Adrenal gland (tissue), 5 donors: Measurements from ENCODE around the gene SLC10A1.

Experiments used
- POLR2A ChIP-seq, 2 donors: fragments of 450-650 bp; IDR thresholded peaks; one replicate each; pipeline ENCODE4 v1.6.1; 2017; ENCODE audit warnings: antibody characterized with exemption in 2 of 2, mild to moderate bottlenecking in 2 of 2, moderate library complexity in 1 of 2
- TF ChIP-seq, protein P1 (sequence below), 6 experiments: fragments of 450-650 bp in 4 of 6; fragments of 200-600 bp in 2 of 6; sonication (generic) in 1 of 6; IDR thresholded peaks; 1 replicate in 5 of 6; 2 replicates in 1 of 6; pipeline versions ENCODE4 v1.5.1 to v1.8.0; 2016 to 2021; ENCODE audit warnings: antibody characterized with exemption in 6 of 6, mild to moderate bottlenecking in 2 of 6, moderate library complexity in 1 of 6
- donor health status: DM: no; HTN: no; CAD: no.

DNA sequence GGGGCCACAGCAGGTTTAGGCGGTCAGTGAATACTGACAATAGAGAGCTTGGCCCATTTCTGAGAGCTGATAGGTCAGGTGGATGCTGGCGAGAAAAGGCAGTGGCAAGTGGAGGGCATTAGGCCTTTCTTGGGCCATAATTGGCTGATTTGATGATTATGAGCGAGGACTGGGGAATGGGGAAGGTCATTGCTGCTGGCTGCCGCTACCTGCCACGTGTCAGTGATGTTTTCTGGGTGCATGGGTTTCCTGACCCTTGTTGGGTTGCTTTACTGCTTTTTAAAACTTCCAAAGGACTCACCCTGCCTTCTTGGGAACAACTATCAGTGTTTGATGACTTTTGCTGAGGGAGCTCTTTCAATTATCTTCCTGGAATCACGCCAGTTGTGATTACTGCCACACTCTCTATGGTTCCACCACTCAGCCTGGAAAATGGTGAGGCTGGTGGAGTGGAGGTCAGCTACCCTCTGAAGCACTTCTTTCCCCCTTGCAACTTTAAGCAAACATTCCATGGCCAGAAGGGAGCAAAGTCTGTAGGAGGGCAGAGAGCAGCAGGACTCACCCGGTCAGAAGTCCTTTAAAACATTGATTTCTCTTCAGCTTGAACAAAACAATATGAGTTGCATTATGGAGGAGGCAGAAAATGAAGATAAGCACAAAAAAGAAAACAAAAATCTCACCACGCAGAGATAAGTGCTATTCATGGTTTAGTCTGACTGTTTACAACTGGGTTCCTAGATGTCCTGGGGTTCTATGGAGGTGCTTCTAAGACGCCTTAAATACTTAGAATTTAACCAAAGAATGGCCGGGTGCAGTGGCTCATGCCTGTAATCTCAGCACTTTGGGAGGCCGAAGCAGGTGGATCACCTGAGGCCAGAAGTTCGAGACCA lies 12.1 kb upstream of the SLC10A1 start:
- TF ChIP-seq, protein P1, sequence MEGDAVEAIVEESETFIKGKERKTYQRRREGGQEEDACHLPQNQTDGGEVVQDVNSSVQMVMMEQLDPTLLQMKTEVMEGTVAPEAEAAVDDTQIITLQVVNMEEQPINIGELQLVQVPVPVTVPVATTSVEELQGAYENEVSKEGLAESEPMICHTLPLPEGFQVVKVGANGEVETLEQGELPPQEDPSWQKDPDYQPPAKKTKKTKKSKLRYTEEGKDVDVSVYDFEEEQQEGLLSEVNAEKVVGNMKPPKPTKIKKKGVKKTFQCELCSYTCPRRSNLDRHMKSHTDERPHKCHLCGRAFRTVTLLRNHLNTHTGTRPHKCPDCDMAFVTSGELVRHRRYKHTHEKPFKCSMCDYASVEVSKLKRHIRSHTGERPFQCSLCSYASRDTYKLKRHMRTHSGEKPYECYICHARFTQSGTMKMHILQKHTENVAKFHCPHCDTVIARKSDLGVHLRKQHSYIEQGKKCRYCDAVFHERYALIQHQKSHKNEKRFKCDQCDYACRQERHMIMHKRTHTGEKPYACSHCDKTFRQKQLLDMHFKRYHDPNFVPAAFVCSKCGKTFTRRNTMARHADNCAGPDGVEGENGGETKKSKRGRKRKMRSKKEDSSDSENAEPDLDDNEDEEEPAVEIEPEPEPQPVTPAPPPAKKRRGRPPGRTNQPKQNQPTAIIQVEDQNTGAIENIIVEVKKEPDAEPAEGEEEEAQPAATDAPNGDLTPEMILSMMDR (IDR thresholded peaks at IDR 0.05), result no peak
- no peak for TF ChIP-seq POLR2A (IDR thresholded peaks at IDR 0.05)
